NCI-H1436 (cell line): ENCODE results near the gene COQ10A.
A peak's percentile ranks its signal among the peaks of the same experiment; 100 is the strongest.
"Not testable (repeated sequence)": the region's sequence is repeated elsewhere in the genome, so short reads cannot be mapped to it uniquely, and the experiment has no call there.

Experiments used
- DNase-seq: peaks from one replicate; lab custom pipeline; 2025; lab: John Stamatoyannopoulos, UW

The COQ10A gene

DNA sequence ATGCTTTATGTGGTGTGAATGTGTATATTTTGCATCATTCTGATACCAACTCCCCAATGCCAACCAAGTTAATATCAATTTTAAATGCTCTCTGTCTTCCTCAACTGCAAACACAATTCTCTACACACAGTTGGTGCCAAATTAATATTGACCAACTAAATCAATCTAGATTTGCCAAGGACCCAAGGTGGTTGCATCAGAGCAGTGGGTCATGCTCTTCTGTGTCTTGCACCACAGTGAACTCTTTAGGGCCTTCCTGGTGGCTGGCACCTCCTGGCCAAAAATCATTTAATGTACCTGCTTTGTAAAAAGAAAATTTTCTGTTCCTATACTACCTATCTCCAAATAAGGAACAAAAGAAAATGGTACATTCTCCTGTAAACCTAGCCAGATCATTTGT, 14.1 kb downstream of the COQ10A start:
- no peak for DNase-seq

DNA sequence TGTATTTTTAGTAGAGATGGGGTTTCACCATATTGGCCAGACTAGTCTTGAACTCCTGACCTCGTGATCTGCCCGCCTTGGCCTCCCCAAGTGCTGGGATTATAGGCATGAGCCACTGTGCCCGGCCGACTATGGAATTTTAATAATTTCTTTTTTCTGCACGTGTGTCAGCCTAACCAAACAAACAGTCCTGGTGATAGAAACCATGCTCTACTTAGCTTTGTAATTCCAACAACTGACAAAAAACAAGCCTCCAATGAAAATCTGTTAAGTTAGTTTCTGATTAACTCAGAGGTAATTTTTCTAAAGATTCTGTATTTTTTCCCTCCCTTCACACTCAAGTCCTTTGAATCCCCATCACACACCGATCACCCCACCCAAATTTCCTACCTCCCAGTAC, 15.3 kb downstream of the COQ10A start:
- no peak for DNase-seq

DNA sequence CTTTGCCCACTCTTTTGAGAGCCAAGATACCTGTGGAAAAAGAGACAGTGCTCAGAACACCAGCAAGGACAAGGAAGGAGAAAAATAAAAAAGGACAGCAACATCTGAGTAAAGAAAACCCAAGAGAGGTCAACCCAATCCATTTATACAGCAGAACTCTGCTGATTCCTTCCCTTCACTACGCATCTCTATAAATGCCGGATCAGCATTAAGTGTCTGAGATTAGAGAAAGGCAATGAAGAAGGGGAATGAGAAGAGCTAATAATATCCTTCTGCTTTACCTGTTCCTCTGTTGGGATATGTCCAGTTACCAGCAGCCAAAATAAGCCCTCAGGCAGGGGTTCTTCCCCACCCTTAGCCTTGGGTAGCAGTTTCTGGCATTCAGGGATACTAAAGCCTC, 15.8 kb downstream of the COQ10A start:
- no peak for DNase-seq

DNA sequence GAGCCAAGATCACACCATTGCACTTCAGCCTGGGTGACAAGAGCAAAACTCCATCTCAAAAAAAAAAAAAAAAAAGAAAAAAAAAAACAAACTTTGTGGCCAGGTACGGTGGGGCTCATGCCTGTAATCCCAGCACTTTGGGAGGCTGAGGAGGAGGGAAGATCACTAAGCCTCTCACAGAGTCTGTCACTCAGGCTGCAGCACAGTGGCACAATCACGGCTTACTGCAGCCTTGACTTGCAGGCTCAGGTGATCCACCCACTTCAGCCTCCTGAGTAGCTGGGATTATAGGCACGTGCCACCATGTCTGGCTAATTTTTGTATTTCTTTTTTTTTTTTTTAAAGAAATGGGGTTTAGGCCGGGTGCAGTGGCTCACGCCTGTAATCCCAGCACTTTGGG, 17.5 kb downstream of the COQ10A start:
- DNase-seq, result not testable (repeated sequence)

DNA sequence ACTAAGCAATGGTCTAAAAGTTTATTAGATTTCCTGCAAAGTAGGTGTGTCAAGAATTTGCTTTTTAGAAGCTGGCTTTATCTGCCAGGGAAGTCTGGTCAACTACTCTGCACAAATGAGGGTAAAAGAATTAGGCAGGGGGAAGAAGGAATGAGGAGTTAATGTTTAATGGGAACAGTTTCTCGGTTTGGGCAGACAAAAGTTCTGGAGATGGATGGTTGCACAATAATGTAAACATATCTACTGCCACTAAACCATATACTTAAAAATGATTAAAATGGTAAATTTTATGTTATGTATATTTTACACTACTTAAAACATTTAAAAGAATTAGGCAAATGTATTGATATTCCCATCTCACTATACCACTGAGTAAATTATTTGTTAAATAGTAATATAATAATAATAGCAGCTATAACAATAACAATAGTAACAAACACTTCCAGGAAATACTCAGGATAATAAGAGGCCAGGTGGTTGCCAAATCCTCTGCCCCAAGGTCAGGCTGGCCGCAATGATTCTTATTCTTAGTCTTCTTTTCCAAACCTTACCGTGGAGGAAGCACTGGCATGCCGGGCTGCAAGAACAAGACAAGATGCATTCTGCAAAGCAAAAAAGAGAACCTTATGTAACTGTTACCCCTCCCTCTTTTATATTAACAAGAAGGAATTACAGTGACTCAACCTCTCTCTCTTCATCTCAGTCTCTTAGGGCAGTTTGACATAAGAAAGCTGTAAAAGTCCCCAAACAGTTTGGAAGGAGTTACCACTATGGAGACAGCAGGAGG, 19.5 kb downstream of the COQ10A start:
- DNase-seq, result no peak

DNA sequence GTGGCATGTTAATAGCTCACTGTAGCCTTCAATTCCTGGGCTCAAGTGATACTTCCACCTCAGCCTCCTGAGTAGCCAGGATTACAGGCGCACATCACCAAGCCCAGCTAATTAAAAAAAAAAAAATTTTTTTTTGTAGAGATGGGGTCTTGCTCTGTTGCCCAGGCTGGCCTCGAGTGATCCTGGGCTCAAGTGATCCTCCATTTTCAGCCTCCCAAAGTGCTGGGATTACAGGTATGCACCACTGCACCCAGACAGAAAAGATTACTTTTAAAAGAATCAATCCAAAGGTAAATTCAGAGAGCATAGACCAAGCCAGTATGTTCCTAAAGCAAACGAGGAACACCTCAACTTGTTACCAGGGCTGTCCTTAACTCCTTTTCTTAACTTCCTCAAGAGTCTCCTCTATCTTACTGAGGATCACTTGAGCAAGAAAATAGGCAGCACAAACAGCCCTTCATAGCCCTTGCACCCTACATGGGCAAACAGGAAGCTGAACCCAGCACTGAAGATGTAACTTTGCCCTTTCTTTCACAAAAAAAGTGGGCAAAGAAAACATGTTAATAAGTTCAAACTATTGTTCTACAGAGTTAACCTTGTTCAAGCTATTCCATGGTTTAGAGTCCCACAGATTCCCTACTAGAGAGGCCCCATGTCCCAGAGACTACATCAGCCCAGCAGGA, 22.1 kb downstream of the COQ10A start:
- no peak for DNase-seq

DNA sequence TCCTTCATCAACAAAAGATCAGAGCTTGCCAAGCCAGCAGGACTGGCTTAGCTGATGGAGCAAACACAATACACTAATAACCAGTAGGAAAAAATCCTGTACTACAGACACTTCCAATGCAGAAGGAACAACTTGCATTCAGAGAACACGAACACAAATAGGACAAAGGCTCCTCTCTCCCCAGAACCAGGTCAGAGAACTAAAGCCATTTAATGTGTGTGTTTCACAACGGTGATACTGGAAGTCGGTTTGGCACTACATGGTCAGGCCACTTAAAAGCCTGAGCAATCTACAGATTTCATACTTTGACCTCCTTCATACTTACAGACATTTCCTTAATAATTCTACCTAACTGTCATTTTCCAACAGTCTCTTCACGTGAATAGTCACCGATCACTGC, 27.1 kb downstream of the COQ10A start:
- no peak for DNase-seq

DNA sequence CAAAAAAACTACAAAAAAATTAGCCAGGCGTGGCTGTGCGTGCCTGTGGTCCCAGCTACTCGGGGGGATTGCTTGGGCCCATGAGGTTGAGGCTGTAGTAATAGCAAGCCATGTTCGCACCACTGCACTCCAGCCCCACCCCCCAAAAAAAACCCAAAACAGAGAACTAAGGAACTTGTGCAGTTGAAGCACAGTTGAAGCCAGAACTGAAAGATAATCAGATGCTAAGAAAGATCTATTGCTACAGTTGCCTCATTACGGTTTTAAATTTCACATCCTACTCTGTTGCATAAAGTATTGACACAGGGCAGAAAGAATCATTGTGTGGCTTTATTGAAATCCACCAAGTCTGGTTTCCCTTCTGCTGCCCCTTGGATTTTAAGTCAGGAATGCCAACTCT, 29.6 kb downstream of the COQ10A start:
- DNase-seq, result no peak

DNA sequence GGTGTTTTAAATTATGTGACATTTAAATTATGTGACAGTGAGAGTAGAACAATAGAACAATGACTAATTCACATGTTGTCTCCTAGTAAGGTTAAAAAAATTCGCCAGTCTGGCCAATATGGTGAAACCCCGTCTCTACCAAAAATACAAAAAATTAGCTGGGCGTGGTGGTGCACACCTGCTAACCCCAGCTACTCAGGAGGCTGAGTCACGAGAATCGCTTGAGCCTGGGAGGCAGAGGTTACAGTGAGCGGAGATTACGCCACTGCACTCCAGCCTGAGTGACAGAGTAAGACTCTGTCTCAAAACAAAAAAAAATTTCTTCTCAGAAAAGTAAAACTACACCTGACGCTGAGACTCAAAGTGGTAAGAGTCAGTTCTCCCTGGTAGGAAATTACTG, 30.7 kb downstream of the COQ10A start:
- DNase-seq, result no peak

DNA sequence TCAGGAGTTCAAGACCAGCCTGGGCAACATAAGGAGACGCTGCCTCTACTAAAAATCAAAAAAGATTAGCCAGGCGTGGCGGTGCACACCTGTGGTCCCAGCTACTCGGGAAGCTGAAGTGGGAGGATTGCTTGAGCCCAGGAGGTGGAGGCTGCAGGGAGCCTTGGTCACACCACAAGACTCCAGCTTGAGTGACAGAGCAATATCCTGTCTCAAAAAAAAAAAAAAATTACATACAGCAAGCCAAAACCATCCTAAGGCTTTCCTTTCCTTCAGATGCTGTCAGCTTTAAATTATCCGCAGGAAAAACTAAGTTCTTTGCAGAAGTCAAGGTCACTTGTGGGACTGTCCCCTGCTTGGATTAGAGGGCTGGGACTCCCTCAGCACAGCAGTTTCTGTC, 32.1 kb downstream of the COQ10A start:
- DNase-seq, result no peak

DNA sequence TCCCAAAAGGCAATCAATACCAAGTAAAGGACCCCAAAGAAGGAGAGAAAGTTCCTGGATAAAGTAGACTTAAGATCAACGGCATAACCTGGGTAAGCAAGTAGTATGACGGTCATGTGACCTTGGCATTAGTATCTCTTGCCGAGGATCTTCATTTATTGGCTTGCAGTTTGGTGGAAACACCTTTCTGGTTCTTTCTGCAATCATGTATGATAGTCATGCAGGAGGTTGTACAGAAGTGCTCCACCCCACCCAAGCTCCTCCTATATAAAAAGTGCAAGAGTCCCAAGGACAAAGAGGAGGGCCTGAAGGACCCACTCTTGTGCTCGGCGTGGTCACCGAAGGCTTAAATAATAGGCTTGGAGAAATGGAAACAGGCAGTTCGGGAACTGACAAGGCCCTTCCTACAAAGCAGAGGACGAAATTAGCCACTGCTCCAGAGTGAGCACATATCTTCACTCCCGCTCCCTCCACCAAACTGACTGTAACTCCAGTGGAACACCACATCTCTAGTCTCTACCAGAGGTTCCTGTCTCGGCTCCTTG, 32.6 kb downstream of the COQ10A start:
- no peak for DNase-seq

DNA sequence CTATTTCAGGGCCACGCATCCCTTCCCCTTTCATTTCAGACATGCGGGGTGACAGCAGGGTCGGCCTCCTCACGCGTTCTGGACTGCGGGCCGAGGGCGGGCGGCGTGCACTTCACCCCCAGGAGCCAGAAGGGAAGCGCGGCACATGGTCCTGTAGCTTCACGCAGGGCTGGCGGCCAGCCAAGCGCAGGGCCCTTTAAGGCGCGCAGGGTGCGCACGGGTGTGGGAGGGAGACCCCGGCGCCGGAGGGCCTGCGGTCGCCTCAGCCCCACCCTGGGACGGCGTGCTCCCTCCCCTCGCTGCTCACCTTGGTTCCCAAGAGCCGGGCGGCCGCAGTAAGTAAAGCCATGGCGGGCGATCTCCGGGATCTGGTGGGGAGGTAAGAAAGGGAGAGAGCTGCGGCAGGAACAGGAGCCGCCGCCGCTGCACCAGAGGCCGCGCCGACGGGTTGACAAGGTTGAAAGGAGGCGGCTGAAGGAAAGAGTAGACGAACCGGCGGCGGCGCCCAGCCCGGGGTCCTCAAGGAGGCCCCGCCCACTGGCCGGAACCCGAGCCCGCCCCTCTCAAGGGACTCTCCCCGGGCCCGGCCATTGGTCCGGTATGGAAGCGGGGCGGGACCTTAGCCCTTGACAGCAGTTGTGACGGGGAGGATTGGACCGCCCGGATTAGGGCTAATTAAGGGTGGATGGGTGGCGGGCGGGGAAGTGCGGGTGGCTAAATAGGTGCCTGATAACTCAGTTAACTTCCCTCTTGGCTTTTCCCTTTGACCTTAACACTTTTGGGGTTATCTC, 33.3 kb downstream of the COQ10A start, which contains the start of gene CS:
Gene CS (minus strand): TSS at position 478 of the 791 bp plus-strand sequence. CDS start 129 bp downstream, at position 349.
- DNase-seq, result peak; percentile 99

DNA sequence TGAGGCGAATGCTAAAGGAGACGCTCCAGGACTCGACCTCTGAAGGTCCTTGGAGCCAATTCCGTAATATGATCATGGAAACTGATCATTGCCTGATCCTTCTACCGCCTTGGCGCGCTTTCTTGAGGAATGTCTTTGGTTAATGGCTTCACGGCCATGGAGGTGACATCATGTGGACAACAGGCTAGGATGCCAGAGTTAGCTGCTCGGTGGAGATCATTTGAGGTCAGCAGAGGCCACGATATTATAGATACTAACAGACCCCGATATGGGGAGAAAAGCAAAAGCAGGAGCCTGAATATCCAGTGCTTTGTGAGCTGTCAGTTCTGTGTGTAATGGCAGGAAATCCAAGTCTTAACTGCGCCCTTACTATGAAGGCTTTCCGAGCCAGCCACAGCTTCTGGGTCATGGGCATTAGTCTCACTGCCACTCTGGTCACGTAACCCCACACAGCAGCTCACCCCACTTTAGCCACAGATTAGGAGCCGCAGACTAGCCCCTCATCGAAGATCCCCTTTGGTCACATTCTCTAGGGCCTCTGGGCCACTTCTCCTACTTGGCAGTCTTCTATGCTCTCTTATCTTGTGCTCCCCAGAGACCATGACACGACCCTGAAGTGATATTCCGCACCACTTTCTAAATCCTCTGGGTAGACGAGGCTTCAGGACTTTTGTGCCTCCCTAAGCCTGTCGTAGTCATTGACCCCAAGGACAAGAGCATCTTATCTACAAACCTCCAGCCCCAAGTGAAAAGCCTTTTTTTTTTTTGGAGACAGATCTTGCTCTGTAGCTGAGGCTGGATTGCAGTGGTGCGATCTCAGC, 34.1 kb downstream of the COQ10A start:
- peak; percentile 51 for DNase-seq

DNA sequence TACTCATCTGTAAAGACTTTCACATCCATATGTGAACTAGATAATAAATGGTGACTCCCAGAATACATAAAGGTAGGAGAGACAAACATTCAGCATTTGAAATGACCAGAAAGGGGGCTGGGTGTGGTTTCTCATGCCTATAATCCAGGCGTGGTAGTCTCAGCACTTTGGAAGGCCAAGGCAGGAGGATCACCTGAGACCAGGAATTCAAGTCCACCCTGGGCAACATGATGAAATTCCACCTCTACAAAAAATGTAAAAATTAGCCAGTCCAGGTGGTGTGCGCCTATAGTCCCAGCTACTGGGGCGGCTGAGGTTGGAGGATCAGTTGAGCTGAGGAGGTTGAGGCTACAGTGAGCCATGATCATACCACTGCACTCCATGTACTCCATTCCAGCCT, 37.5 kb downstream of the COQ10A start:
- DNase-seq, result no peak

DNA sequence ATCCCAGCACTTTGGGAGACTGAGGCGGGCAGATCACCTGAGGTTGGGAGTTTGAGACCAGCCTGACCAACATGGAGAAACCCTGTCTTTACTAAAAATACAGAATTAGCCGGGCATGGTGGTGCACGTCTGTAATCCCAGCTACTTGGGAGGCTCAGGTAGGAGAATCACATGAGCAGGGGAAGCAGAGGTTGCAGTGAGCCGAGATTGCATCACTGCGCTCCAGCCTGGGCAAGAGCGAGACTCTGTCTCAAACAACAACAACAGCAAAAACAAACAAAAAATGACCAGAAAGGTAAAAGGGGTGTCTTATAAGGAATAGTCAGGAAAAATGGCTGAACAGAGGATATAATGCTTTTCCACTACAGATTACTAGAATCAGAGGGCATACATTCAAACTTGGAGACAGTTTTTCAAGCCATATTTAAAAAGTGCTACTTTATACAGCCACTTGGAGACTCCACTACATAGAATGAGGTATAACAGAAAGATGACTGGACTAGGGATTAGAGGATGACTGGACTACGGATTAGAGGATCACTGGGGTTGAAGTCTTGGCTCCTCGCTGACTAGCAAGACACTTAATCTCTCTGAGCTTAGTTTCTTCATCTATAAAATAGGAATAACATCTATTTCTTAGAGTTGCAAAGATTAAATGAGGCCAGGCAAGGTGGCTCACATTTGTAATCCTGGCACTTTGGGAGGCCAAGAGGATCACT, 38.3 kb downstream of the COQ10A start:
- no peak for DNase-seq

DNA sequence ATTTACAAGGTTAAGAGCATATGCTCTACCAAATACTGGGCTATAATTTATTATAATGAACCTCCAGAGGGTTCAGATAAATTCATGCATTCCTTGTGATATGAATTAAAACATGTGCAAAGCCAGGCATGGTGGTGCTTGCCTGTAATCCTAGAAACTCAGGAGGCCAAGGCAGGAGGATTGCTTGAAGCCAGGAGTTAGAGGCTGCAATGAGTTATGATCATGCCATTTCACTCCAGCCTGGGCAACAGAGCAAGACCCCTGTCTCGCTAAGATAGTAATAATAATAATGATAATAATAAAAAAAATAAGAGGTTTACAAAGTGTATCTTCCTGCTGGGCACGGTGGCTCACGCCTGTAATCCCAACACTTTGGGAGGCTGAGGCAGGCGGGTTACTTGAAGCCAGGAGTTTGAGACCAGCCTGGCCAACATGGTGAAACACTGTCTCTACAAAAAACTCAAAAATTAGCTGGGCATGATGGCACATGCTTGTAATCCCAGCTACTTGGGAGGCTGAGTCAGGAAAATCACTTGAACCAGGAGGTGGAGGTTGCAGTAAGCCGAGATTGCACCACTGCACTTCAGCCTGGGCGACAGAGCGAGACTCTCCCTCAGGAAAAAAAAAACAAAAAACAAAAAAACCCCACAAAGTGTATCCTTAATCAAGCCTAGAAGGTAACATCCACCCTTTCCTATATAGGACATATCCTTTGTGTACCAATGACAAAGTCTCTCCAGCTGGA, 40.7 kb downstream of the COQ10A start:
- DNase-seq, result no peak

DNA sequence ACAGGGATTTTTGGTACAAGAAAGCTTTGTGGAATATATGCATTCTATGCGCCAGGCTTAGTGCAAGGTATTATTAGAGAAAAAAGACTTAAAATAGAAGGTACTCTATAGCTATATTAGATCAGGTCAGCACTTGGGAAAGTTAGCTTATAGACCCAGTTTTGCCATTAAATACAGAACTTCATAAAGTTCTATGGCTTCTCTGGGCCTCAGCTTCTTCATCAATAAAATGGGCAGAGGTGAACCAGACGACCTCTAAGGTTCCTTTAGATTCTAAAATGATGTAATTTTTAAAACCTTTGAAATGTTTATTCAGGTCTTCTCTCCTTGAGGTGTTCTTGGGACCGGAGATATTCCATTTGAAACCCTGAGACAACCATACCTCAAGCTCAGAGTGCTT, 42.0 kb downstream of the COQ10A start:
- no peak for DNase-seq

DNA sequence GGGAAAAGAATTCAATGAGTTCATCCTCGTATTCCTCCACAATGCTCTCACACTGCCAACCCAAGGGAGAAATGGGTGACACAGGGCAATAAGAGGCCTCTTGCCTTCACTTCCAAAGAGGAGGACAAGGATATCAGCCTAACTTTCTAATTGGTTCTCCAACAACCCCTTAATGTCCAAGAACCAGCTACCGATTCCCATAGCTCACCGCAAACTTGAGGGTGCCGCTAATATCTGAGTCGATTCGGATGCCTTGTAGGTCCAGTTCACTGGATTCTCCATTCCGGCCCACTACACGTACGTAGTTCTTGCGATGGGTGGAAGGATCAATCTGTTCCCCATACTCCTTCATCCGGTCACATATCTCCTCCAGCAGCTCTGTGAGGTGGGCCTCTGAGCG, 44.3 kb downstream of the COQ10A start:
- no peak for DNase-seq

DNA sequence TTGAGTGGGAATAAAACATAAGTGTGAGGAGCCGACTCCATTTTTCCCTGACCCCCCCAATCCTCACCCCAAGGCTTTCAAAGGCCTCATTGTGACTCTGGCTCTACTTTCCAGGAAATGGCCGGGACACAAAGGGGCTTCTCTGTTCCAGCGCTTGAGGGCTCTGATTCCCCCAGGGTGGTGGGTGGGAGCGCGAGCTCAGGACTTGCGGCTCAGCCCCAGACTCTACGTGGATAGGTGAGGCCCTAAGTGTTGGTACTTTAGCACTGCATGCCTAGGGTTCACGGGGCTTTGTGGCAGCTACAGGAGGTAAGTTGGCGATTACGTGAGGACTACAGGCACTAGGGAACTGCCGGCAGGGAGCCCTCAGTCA, 48.5 kb downstream of the COQ10A start:
- DNase-seq, result no peak
